ENCODE results near the gene RBM19.

Gene RBM19

DNA sequence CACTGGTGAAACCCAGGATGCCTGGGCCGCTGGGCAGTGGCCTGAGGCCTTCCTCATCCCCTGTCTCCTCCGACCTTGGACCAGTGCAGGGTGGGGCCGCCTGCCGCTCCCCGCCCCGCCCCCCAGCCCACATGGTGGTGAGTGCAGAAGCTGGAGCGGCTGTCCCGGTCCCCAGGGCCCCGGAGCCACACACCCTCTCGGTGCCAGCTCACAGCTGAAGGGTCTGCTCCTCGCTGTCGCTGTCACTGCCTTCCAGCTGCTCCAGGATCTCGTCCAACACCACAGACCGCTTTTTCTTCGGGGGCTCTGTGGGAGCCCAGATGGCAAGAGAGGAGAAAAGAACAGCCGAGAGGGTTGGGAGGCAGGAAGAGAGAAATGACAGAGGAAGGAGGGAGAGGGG, 143.1 kb downstream of the RBM19 start:
- DNase-seq (ENCODE audit: low read depth in 2 of 2) = no peak
- TF ChIP-seq, protein P1, sequence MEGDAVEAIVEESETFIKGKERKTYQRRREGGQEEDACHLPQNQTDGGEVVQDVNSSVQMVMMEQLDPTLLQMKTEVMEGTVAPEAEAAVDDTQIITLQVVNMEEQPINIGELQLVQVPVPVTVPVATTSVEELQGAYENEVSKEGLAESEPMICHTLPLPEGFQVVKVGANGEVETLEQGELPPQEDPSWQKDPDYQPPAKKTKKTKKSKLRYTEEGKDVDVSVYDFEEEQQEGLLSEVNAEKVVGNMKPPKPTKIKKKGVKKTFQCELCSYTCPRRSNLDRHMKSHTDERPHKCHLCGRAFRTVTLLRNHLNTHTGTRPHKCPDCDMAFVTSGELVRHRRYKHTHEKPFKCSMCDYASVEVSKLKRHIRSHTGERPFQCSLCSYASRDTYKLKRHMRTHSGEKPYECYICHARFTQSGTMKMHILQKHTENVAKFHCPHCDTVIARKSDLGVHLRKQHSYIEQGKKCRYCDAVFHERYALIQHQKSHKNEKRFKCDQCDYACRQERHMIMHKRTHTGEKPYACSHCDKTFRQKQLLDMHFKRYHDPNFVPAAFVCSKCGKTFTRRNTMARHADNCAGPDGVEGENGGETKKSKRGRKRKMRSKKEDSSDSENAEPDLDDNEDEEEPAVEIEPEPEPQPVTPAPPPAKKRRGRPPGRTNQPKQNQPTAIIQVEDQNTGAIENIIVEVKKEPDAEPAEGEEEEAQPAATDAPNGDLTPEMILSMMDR (IDR thresholded peaks at IDR 0.05; ENCODE audit: low read depth, low read length) = no peak
- H3K4me3 ChIP-seq (replicated peaks in 1 of 2; ENCODE audit: low read depth in 2 of 2, low read length in 2 of 2) = no peak overlapping the region

DNA sequence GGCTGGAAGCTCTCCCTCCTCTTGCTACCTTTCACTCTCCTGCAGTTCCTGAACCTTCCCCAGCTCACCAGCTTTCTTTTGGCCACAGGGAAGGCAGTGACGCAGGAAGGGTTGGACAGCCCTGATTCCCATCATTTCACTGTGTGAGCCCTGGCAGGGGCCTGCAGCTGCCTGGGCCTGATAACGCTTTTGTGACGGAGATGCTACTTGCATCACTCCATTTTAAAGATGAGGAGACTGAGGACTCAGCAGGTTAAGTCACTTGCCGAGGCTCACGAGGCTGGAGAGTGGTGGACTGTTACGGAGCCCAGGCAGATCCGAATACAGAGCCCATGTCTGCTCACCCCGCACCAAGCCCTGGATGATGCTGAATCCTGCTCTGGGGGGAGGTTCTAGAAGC, 145.3 kb downstream of the RBM19 start:
- TF ChIP-seq, protein P1 (IDR thresholded peaks at IDR 0.05; ENCODE audit: low read depth, low read length) = no peak
- H3K4me3 ChIP-seq (replicated peaks in 1 of 2; ENCODE audit: low read depth in 2 of 2, low read length in 2 of 2) = no peak overlapping the region
- no peak for DNase-seq (ENCODE audit: low read depth in 2 of 2)

DNA sequence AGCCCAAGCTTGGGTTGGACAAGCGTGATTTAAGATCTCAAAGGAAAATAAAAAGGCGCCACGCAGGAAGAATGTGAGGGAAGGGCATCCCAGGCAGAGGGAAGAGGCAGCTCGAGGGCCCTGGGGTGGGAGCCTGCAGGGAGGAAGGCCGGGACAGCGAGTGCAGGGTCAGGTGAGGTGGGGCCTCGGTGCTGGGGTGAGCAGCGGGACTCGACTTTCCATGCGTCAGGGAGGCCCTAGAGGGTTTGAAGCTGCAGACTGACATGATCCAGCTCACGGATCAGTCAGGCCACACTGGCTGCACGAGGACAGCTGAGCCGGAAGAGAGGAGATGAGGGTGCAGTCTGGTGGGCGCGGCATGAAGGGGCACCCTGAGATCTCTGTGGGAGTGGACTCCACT, 145.8 kb downstream of the RBM19 start:
- no peak for DNase-seq (ENCODE audit: low read depth in 2 of 2)
- TF ChIP-seq, protein P1 (IDR thresholded peaks at IDR 0.05; ENCODE audit: low read depth, low read length) = no peak
- no peak overlapping the region for H3K4me3 ChIP-seq (replicated peaks in 1 of 2; ENCODE audit: low read depth in 2 of 2, low read length in 2 of 2)

DNA sequence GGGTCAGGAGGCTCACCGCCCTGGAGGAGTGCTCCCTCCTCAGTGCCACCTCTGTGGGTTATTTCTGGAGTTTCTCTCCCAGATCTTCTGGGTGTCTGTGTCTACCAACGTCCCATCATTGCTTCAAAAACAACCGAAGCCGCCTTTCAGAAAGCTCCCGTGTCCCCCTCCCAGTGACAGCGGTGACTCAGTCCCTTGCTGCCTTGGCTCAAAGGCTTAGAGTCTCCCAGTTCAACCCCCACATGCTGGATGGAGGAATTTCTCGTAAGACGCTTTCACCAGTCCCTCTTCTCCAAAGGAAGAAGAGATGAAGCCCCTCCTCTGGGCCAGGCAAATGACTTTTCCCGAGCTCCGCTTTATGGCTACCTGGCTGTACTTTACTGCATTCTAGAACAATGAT, 146.6 kb downstream of the RBM19 start:
- TF ChIP-seq, protein P1 (IDR thresholded peaks at IDR 0.05; ENCODE audit: low read depth, low read length) = no peak
- DNase-seq (ENCODE audit: low read depth in 2 of 2) = no peak
- H3K4me3 ChIP-seq (replicated peaks in 1 of 2; ENCODE audit: low read depth in 2 of 2, low read length in 2 of 2) = no peak overlapping the region

DNA sequence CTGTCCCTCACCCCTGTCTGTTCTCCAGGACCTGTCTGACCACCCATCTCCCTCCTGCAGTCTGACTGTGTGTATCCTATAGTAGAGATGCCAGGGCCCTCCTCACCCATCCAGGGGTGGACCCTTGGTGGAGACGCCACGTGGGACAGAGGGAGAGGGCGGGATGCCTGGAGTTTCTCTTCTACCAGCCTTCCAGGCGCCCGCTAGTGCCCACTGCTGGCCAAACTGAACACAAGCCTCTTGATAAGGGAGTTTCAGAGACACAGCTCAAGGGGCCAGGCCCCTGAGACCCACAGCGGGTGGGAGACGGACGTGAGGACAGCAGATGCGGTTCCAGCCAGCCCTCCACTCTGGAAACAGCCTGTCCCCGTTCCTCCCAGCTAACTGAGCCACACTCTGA, 147.3 kb downstream of the RBM19 start:
- no peak overlapping the region for H3K4me3 ChIP-seq (replicated peaks in 1 of 2; ENCODE audit: low read depth in 2 of 2, low read length in 2 of 2)
- TF ChIP-seq, protein P1 (IDR thresholded peaks at IDR 0.05; ENCODE audit: low read depth, low read length) = peak; percentile 54
- DNase-seq (ENCODE audit: low read depth in 2 of 2) = peak; percentile 9 to 10

DNA sequence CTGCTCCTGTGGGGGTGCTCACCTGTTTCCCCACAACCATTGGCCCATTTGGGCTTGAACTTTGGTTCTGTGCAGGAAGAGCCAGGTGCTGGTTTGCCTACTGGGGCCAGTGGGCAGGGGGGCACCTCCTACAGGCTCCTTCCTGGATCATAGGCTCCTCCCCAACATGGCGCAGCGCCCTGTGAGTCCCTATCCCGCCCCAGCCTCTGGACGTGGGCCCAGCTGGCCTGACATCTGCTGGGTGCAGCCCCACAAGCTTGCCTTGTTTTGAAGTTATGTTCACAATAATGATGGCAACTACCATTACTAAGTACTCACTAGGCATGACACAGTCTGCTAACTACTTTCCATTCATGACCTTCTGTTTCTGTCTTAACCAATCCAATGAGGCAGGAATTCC, 147.8 kb downstream of the RBM19 start:
- TF ChIP-seq, protein P1 (IDR thresholded peaks at IDR 0.05; ENCODE audit: low read depth, low read length) = no peak
- peak in 1 of 2 donors; percentile 6 for DNase-seq (ENCODE audit: low read depth in 2 of 2)

DNA sequence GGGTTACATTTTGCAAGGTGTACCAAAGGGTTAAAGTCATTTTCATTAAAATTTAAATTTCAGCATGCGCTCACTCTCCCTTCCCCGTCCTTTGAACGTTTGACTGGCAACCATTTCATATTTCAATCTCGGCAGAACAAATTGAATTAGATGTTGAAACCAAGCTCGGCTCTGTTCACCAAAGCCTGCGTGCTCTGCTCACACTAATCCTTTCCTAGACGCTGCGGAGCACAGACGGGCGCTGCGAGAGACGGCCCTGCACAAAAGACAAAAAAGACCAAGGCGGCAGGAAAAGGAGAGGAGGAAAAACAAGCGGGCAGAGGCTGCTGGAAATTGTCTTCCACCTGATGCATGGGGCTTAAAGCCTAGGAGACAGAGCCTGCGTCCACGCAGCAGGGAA, 149.3 kb downstream of the RBM19 start:
- H3K4me3 ChIP-seq (replicated peaks in 1 of 2; ENCODE audit: low read depth in 2 of 2, low read length in 2 of 2) = no peak overlapping the region
- DNase-seq (ENCODE audit: low read depth in 2 of 2) = no peak
- TF ChIP-seq, protein P1 (IDR thresholded peaks at IDR 0.05; ENCODE audit: low read depth, low read length) = no peak

More for the DNA sequence above, 147.8 kb downstream of the RBM19 start:
- no peak overlapping the region for H3K4me3 ChIP-seq (replicated peaks in 1 of 2; ENCODE audit: low read depth in 2 of 2, low read length in 2 of 2)
